Right lobe of liver (tissue), 6 donors: ENCODE results near the gene CMPK2. TPM values are rescaled to one million over a fixed set of nuclear protein-coding genes. Genes with fewer than 3 reads are reported as not detected.
A peak's percentile ranks its signal among the peaks of the same experiment; 100 is the strongest.

Experiments used
- ATAC-seq, 4 donors: fragments of 200-7000 bp; cut with Tn5 transposase; one replicate each; pipeline ENCODE4 v1.9.1; 2020; ENCODE audit warnings: mild to moderate bottlenecking in 4 of 4, moderate library complexity in 4 of 4
- DNase-seq, 3 donors: peaks; one replicate each; pipeline ENCODE4 v3.0.0-alpha.2; 2020
- H3K27ac ChIP-seq, 3 donors: fragments of 200-600 bp; one replicate each; pipeline ENCODE4 v1.8.0; 2022
- H3K27me3 ChIP-seq, 2 donors: fragments of 200-600 bp; one replicate each; pipeline ENCODE4 v1.8.0; 2022
- H3K36me3 ChIP-seq, 4 donors: fragments of 200-600 bp; sonication (generic) in 1 of 4; one replicate each; pipeline versions ENCODE4 v1.5.1 to v1.8.0; 2017 to 2022; ENCODE audit warnings: control low read depth in 1 of 4
- H3K4me1 ChIP-seq, 4 donors: fragments of 200-600 bp; sonication (generic) in 1 of 4; one replicate each; pipeline versions ENCODE4 v1.5.1 to v1.8.0; 2017 to 2022; ENCODE audit warnings: control low read depth in 1 of 4
- H3K4me3 ChIP-seq, 3 donors: fragments of 200-600 bp; one replicate each; pipeline ENCODE4 v1.8.0; 2022
- H3K9me3 ChIP-seq, 4 donors: fragments of 200-600 bp; sonication (generic) in 1 of 4; one replicate each; pipeline versions ENCODE4 v1.5.1 to v1.8.0; 2017 to 2022; ENCODE audit warnings: control low read depth in 1 of 4
- POLR2A ChIP-seq: fragments of 450-650 bp; IDR thresholded peaks from one replicate; pipeline ENCODE4 v1.6.1; 2017; ENCODE audit warnings: antibody characterized with exemption, mild to moderate bottlenecking
- WGBS: methylation state at CpG from one replicate; pipeline ENCODE4 v1.1.6; 2018; ENCODE audit warnings: low coverage, low lambda C conversion rate; ENCODE audit not compliant: insufficient coverage; ENCODE audit errors: missing lambda C conversion rate; 5-methylcytosine and 5-hydroxymethylcytosine counted together
- intact Hi-C, 2 donors: fragments of 100-400 bp; cut with DNase I; formaldehyde crosslinking; loops; one replicate each; pipeline versions ENCODE4 v1.11.2 to v1.14.1; 2022
- total RNA-seq, 6 experiments: library from RNA; depleted of rRNA in 2 of 6; stranded (reverse); fragments of >200 nt in 2 of 6; fragmentation: NEBNext Ultra II Directional in 3 of 6; extraction: Animal tissue kit (Norgen Biotek cat#: 25700) in 3 of 6; gene quantifications; one replicate each; pipeline versions ENCODE4 v1.1.0 to v1.2.4, GENCODE V29; 2016 to 2023
- TF ChIP-seq, protein P1 (sequence below), 4 donors: fragments of 200-600 bp in 3 of 4; fragments of 450-650 bp in 1 of 4; IDR thresholded peaks; one replicate each; pipeline versions ENCODE4 v1.5.1 to v1.8.0; 2016 to 2022; ENCODE audit warnings: antibody characterized with exemption in 4 of 4, mild to moderate bottlenecking in 2 of 4
- donor health status: DM: no; HTN: yes; CAD: no.
- donor health status: DM: no; HTN: no; CAD: no.
- donor health status: DM: no; HTN: no; CAD: no.
- donor health status: DM: no; HTN: yes; CAD: no.
- donor health status: DM: no; HTN: yes; CAD: no.

Gene CMPK2
- total RNA-seq, 6 experiments from 2014 or later: 1.9 to 5.1 (median 3.8) TPM

DNA sequence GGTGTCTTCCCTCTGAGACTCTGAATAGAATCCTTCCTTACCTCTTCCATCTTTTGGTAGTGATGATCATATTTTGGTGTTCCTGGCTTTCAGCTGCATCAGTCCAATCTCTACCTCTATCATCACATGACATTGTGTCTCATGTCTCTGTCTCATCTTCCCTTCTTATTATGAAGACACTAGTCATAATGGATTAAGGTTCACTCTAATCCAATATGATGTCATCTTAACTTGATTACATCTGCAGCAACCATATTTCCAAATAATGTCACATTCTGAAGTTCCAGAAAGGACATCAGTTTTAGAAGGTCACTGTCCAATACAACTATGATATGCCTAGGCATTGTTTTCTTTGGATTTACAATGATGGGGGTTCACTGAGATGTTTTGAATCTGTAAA is 31.5 kb downstream of the CMPK2 start:
- DNase-seq (no peak), ATAC-seq (no peak)
- no peak overlapping the region for H3K27ac ChIP-seq
- H3K36me3 ChIP-seq: no peaks in the 10 kb centered on the region
- H3K27me3 ChIP-seq: no peaks in the 10 kb centered on the region
- no peak overlapping the region for H3K4me3 ChIP-seq
- intact Hi-C loops: no loop called here
- peaks cover 0 to 8% (median 0%) of the 10 kb centered on the region in 4 donors for H3K9me3 ChIP-seq
- no peaks in the 10 kb centered on the region for H3K4me1 ChIP-seq
- no peak for TF ChIP-seq POLR2A

DNA sequence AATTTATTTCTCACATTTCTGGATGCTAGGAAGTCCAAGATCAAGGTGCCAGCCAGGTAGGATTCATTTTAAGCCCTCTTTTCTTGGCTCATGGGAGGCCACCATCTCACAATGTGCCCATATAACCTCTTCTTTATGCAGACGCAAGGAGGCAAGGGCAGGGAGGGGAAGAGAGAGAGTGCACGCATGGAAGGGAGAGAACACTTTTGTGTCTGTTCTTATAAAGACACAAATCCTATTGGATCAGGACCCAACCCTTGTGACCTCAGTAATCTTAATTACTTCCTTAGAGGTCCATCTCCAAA is 32.5 kb downstream of the CMPK2 start:
- DNase-seq (no peak), ATAC-seq (no peak)
- Histone ChIP-seq H3K27ac (no peak overlapping the region), H3K4me3 (no peak overlapping the region), H3K36me3 (no peaks in the 10 kb centered on the region), H3K4me1 (no peaks in the 10 kb centered on the region), H3K27me3 (no peaks in the 10 kb centered on the region), H3K9me3 (peaks cover 0 to 8% (median 0%) of the 10 kb centered on the region in 4 donors)
- no peak for TF ChIP-seq POLR2A
- TF ChIP-seq, protein P1, sequence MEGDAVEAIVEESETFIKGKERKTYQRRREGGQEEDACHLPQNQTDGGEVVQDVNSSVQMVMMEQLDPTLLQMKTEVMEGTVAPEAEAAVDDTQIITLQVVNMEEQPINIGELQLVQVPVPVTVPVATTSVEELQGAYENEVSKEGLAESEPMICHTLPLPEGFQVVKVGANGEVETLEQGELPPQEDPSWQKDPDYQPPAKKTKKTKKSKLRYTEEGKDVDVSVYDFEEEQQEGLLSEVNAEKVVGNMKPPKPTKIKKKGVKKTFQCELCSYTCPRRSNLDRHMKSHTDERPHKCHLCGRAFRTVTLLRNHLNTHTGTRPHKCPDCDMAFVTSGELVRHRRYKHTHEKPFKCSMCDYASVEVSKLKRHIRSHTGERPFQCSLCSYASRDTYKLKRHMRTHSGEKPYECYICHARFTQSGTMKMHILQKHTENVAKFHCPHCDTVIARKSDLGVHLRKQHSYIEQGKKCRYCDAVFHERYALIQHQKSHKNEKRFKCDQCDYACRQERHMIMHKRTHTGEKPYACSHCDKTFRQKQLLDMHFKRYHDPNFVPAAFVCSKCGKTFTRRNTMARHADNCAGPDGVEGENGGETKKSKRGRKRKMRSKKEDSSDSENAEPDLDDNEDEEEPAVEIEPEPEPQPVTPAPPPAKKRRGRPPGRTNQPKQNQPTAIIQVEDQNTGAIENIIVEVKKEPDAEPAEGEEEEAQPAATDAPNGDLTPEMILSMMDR (IDR thresholded peaks at IDR 0.05): no peak
- intact Hi-C loops: no loop called here
- no CpG with 5 or more reads among the region's 2 CpGs for WGBS

DNA sequence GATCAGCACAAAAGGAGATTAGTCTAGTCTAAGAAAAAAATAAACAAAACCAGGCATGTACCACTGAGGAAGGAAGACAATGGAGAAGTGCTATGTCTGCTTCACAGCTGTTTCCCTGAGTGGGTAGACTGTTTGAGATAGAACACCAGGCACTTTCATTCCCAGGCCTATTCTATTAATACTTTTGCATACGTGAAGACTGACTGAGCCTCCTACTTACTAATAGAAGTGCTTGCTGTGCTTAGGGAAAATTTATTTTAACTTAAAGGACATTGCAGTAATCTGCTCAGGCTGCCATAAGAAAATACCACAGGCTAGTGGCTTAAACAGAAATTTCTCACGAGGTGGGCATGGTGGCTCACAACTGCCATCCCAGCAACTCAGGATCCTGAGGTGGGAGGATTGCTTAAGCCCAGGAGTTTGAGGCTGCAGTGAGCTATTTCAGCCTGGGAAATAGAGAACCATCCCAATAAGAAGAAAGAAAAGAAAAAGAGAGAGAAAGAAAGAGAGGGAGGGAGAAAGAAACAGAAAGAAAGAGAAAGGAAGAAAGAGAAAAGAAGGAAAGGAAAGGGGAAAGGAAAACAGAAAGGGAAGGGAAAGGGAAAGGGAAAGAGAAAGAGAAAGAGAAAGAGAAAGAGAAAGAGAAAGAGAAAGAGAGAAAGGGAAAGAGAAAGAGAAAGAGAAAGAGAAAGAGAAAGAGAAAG is 33.0 kb downstream of the CMPK2 start:
- DNase-seq: no peak
- Histone ChIP-seq H3K36me3 (no peaks in the 10 kb centered on the region), H3K27ac (no peak overlapping the region), H3K4me1 (no peaks in the 10 kb centered on the region), H3K4me3 (no peak overlapping the region), H3K9me3 (peaks cover 0 to 8% (median 0%) of the 10 kb centered on the region in 4 donors), H3K27me3 (no peaks in the 10 kb centered on the region)
- no peak for ATAC-seq
- TF ChIP-seq POLR2A: no peak
- TF ChIP-seq, protein P1 (IDR thresholded peaks at IDR 0.05): no peak
- 49% methylated on average over 2 of the region's 2 CpGs for WGBS
- intact Hi-C loops: no loop called here

- Histone ChIP-seq H3K4me1 (no peaks in the 10 kb centered on the region), H3K9me3 (peaks cover 0 to 8% (median 0%) of the 10 kb centered on the region in 4 donors), H3K27me3 (no peaks in the 10 kb centered on the region), H3K4me3 (no peak overlapping the region), H3K36me3 (no peaks in the 10 kb centered on the region), H3K27ac (no peak overlapping the region)
- intact Hi-C loops: no loop called here
- TF ChIP-seq, protein P1 (IDR thresholded peaks at IDR 0.05): no peak
- no peak for TF ChIP-seq POLR2A
- ATAC-seq (no peak), DNase-seq (no peak)
- WGBS: 13% methylated on average over 1 of the region's 1 CpG
These were observed 34.5 kb downstream of the CMPK2 start for GRCh38 chr2:6831229-6831628.

DNA sequence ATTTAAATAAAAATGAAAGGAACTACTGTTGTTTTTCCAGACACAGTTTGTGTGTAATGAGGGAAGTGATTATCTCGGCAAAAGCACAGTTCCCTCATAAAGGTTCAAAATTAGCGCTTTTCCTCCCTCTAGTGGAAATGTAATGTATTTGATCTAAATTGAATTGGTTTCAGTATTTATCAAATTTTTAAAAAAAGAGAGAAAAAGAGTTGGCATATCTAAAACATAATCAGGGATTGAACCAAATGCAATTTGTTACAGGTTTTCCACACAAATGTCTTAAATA is 37.5 kb downstream of the CMPK2 start:
- ATAC-seq: peak in 3 of 4 donors; percentile 50 to 64 (median 59)
- no peaks in the 10 kb centered on the region for H3K36me3 ChIP-seq
- intact Hi-C loops: no loop called here
- TF ChIP-seq, protein P1 (IDR thresholded peaks at IDR 0.05): peak; percentile 33 to 49 (median 44)
- TF ChIP-seq POLR2A: no peak
- WGBS: 9% methylated on average over 2 of the region's 2 CpGs
- no peak overlapping the region for H3K27ac ChIP-seq
- no peaks in the 10 kb centered on the region for H3K4me1 ChIP-seq
- no peaks in the 10 kb centered on the region for H3K27me3 ChIP-seq
- DNase-seq: no peak
- no peak overlapping the region for H3K4me3 ChIP-seq
- H3K9me3 ChIP-seq: no peaks in the 10 kb centered on the region
